Endothelial cell of umbilical vein (primary cell): ENCODE results near the gene RAB10.

ENCODE experiments used
- EZH2 ChIP-seq: IDR thresholded peaks from 2 replicates; pipeline ENCODE4 v1.6.1; 2012; ENCODE audit warnings: borderline replicate concordance, low read depth, mild to moderate bottlenecking, moderate library complexity, low read length, inconsistent platforms; ENCODE audit not compliant: severe bottlenecking
- GATA2 ChIP-seq: IDR thresholded peaks from 2 replicates; pipeline ENCODE4 v1.7.0; 2011; ENCODE audit warnings: low read depth, mild to moderate bottlenecking, moderate library complexity, mixed read lengths, low read length; ENCODE audit not compliant: insufficient read length, insufficient read depth
- JUN ChIP-seq: IDR thresholded peaks from 2 replicates; pipeline ENCODE4 v1.6.1; 2011; ENCODE audit warnings: borderline replicate concordance, low read depth; ENCODE audit not compliant: insufficient read length, insufficient read depth
- MYC ChIP-seq: IDR thresholded peaks from one replicate; pipeline ENCODE4 v1.6.1; 2011; ENCODE audit warnings: mild to moderate bottlenecking, low read depth, low read length
- POLR2A ChIP-seq: IDR thresholded peaks from 2 replicates; pipeline ENCODE4 v1.6.1; 2012; ENCODE audit warnings: low read depth, mild to moderate bottlenecking, control low read depth, low read length
- POLR2AphosphoS5 ChIP-seq: IDR thresholded peaks from 2 replicates; pipeline ENCODE4 v1.6.1; 2012; ENCODE audit warnings: low read depth, mild to moderate bottlenecking, control low read depth, low read length, moderate library complexity; ENCODE audit not compliant: insufficient read depth
- TF ChIP-seq, protein P1 (sequence below), 2 donors: IDR thresholded peaks; 1 replicate in 1 of 2; 2 replicates in 1 of 2; pipeline ENCODE4 v1.5.1; 2011; ENCODE audit warnings: low read length in 2 of 2, mild to moderate bottlenecking in 2 of 2, moderate library complexity in 2 of 2, control low read depth in 1 of 2, inconsistent platforms in 1 of 2, low read depth in 1 of 2; ENCODE audit not compliant: insufficient read depth in 1 of 2; ENCODE audit errors: extremely low read depth in 1 of 2
- TF ChIP-seq, protein P2 (sequence below): IDR thresholded peaks from 2 replicates; pipeline ENCODE4 v1.6.1; 2011; ENCODE audit not compliant: insufficient read depth, insufficient read length

DNA sequence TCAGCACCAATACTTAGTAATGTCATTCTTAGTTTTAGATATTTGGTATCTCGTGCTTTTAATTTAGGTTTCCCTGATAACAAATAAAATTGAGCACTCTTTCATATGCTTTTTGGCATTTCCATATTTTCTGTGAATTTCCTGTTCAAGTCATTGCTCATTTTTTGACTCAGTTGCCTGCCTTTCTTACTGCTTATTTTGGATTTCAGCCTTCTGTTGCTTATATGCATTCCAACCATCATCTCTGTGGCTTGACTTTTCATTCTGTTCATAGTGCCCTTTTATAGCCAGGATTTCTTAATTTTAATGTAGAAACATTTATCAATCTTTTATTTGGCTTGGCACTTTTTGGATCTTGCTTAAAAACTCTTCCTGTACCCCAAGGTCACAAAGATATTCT, 37.0 kb upstream of the RAB10 start:
- TF ChIP-seq, protein P1, sequence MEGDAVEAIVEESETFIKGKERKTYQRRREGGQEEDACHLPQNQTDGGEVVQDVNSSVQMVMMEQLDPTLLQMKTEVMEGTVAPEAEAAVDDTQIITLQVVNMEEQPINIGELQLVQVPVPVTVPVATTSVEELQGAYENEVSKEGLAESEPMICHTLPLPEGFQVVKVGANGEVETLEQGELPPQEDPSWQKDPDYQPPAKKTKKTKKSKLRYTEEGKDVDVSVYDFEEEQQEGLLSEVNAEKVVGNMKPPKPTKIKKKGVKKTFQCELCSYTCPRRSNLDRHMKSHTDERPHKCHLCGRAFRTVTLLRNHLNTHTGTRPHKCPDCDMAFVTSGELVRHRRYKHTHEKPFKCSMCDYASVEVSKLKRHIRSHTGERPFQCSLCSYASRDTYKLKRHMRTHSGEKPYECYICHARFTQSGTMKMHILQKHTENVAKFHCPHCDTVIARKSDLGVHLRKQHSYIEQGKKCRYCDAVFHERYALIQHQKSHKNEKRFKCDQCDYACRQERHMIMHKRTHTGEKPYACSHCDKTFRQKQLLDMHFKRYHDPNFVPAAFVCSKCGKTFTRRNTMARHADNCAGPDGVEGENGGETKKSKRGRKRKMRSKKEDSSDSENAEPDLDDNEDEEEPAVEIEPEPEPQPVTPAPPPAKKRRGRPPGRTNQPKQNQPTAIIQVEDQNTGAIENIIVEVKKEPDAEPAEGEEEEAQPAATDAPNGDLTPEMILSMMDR (IDR thresholded peaks at IDR 0.05; ENCODE audit: extremely low read depth in 1 of 2, insufficient read depth in 1 of 2, low read depth in 1 of 2, low read length in 2 of 2) = no peak
- TF ChIP-seq JUN = no peak
- TF ChIP-seq POLR2A = no peak
- TF ChIP-seq EZH2 = no peak
- no peak for TF ChIP-seq POLR2AphosphoS5
- TF ChIP-seq MYC = no peak
- TF ChIP-seq, protein P2, sequence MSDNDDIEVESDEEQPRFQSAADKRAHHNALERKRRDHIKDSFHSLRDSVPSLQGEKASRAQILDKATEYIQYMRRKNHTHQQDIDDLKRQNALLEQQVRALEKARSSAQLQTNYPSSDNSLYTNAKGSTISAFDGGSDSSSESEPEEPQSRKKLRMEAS = no peak
- TF ChIP-seq GATA2 = no peak
